ENCODE measurements around the gene ST8SIA6. TPM values are rescaled to one million over a fixed set of nuclear protein-coding genes. Genes with fewer than 3 reads are reported as not detected.

Gene ST8SIA6
- total RNA-seq, 2 donors from 2014 or later: not detected

- H3K4me3 ChIP-seq: no peak overlapping the region
- DNase-seq: no peak
- TF ChIP-seq CTCF (IDR thresholded peaks at IDR 0.05): no peak
- TF ChIP-seq POLR2A (IDR thresholded peaks at IDR 0.05): no peak
- peaks cover 14% of the 10 kb centered on the region for H3K4me1 ChIP-seq
- no peak for ATAC-seq
- H3K27ac ChIP-seq: no peak overlapping the region
- WGBS, 2 donors: 10 to 19% methylated on average over 7 of the region's 7 CpGs
- H3K27me3 ChIP-seq: peaks cover 0 to 7% of the 10 kb centered on the region in 2 donors
- H3K36me3 ChIP-seq (replicated peaks in 1 of 2; ENCODE audit: insufficient read depth in 1 of 2, low read depth in 2 of 2): no peaks in the 10 kb centered on the region
- H3K9me3 ChIP-seq: peaks cover 0 to 3% (median 0%) of the 10 kb centered on the region in 3 donors
- intact Hi-C loops (cut with DNase I): no loop called here
Measured at GRCh38 chr10:17453035-17453372, 1.4 kb downstream of the ST8SIA6 start.

- Histone ChIP-seq H3K27me3 (peaks cover 0 to 7% of the 10 kb centered on the region in 2 donors), H3K4me3 (no peak overlapping the region), H3K9me3 (peaks cover 0 to 5% (median 0%) of the 10 kb centered on the region in 3 donors), H3K27ac (no peak overlapping the region), H3K4me1 (peaks cover 14% of the 10 kb centered on the region), H3K36me3 (replicated peaks in 1 of 2; ENCODE audit: insufficient read depth in 1 of 2, low read depth in 2 of 2) (no peaks in the 10 kb centered on the region)
- DNase-seq (no peak), ATAC-seq (no peak)
- TF ChIP-seq CTCF (IDR thresholded peaks at IDR 0.05) (no peak), POLR2A (IDR thresholded peaks at IDR 0.05) (no peak)
- intact Hi-C loops (cut with DNase I): no loop called here
- WGBS, 2 donors: 61 to 74% methylated on average over 6 of the region's 6 CpGs
Measured at GRCh38 chr10:17452060-17452841, 2.1 kb downstream of the ST8SIA6 start.

- H3K27me3 ChIP-seq: peaks cover 0 to 4% of the 10 kb centered on the region in 2 donors
- DNase-seq: no peak
- no peak overlapping the region for H3K4me3 ChIP-seq
- no peak overlapping the region for H3K27ac ChIP-seq
- intact Hi-C loops (cut with DNase I): no loop called here
- H3K9me3 ChIP-seq: peaks cover 0 to 5% (median 0%) of the 10 kb centered on the region in 3 donors
- no peaks in the 10 kb centered on the region for H3K36me3 ChIP-seq (replicated peaks in 1 of 2; ENCODE audit: insufficient read depth in 1 of 2, low read depth in 2 of 2)
- TF ChIP-seq POLR2A (IDR thresholded peaks at IDR 0.05) (no peak), CTCF (IDR thresholded peaks at IDR 0.05) (no peak)
- WGBS, 2 donors: 76 to 96% methylated on average over 4 of the region's 4 CpGs
- no peak for ATAC-seq
- peaks cover 14% of the 10 kb centered on the region for H3K4me1 ChIP-seq
Measured at GRCh38 chr10:17450024-17450423, 4.4 kb downstream of the ST8SIA6 start.

- 27 to 37% methylated on average over 5 of the region's 5 CpGs for WGBS, 2 donors
- ATAC-seq (no peak), DNase-seq (no peak)
- Histone ChIP-seq H3K4me1 (no peaks in the 10 kb centered on the region), H3K36me3 (replicated peaks in 1 of 2; ENCODE audit: insufficient read depth in 1 of 2, low read depth in 2 of 2) (no peaks in the 10 kb centered on the region), H3K4me3 (no peak overlapping the region), H3K27me3 (peaks cover 0 to 3% of the 10 kb centered on the region in 2 donors), H3K27ac (no peak overlapping the region), H3K9me3 (peaks cover 0 to 5% (median 0%) of the 10 kb centered on the region in 3 donors)
- TF ChIP-seq CTCF (IDR thresholded peaks at IDR 0.05) (no peak), POLR2A (IDR thresholded peaks at IDR 0.05) (no peak)
- intact Hi-C loops (cut with DNase I): no loop called here
Measured at GRCh38 chr10:17445400-17445998, 8.9 kb downstream of the ST8SIA6 start.
